HepG2 (cell line): ENCODE measurements around the gene NEGR1.

Experiments used
- MAFF ChIP-seq: IDR thresholded peaks from 2 replicates; pipeline ENCODE4 v1.6.1; 2011; ENCODE audit warnings: low read depth, low read length, improper control_type of control experiment
- POLR2A ChIP-seq, 2 experiments: IDR thresholded peaks; 2 replicates each; pipeline ENCODE4 v1.6.1; 2011; ENCODE audit warnings: low read depth in 2 of 2, low read length in 2 of 2, mild to moderate bottlenecking in 1 of 2, moderate library complexity in 1 of 2; ENCODE audit not compliant: insufficient read depth in 1 of 2
- ZNF775 ChIP-seq: sonication (generic); formaldehyde crosslinking; IDR thresholded peaks from 2 replicates; pipeline ENCODE4 v1.4.0; 2020; ENCODE audit warnings: missing genetic modification reagents, mild to moderate bottlenecking, moderate library complexity, borderline replicate concordance
- TF ChIP-seq, protein P1 (sequence below): sonication (generic); formaldehyde crosslinking; IDR thresholded peaks from 2 replicates; pipeline ENCODE4 v1.8.0; 2022; ENCODE audit warnings: missing genetic modification reagents, low read depth, mild to moderate bottlenecking, borderline replicate concordance
- TF ChIP-seq, protein P2 (sequence below), 2 experiments: IDR thresholded peaks; 2 replicates each; pipeline ENCODE4 v1.6.1; 2011 to 2012; ENCODE audit warnings: low read length in 2 of 2, borderline replicate concordance in 1 of 2, low read depth in 1 of 2, mild to moderate bottlenecking in 1 of 2, moderate library complexity in 1 of 2
- TF ChIP-seq, protein P3 (sequence below): IDR thresholded peaks from 2 replicates; pipeline ENCODE4 v1.6.1; 2016; ENCODE audit warnings: missing genetic modification reagents, missing compliant biosample characterization

DNA sequence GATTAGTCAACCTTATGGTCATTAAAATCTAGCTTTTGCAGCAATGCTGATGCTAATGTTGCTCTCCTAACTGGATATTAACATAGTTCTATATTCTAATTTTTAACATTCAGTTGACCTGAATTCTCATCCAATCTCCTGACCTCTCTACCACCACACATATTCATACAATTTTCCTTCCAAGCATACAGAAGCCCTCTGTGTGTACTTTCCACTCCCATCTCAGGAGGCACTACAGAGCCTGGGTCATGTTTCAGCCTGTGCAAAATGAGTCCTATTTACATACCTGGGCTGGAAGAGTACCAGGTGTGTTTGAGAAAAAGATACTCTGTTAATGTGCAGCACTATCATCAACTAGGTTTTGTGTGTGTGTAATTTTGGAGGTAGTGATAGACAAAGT lies 486.3 kb downstream of the NEGR1 start:
- TF ChIP-seq POLR2A (IDR thresholded peaks at IDR 0.05; ENCODE audit: insufficient read depth in 1 of 2, low read depth in 2 of 2, low read length in 2 of 2) (no peak), MAFF (no peak), ZNF775 (CRISPR knock-in tag) (no peak)
- TF ChIP-seq, protein P1, sequence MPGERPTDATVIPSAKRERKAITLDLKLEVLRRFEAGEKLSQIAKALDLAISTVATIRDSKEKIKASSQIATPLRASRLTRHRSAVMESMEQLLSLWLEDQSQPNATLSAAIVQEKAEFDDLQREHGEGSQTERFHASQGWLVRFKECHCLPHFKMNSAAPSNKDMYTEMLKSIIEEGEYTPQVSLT (CRISPR knock-in tag): no peak
- TF ChIP-seq, protein P2, sequence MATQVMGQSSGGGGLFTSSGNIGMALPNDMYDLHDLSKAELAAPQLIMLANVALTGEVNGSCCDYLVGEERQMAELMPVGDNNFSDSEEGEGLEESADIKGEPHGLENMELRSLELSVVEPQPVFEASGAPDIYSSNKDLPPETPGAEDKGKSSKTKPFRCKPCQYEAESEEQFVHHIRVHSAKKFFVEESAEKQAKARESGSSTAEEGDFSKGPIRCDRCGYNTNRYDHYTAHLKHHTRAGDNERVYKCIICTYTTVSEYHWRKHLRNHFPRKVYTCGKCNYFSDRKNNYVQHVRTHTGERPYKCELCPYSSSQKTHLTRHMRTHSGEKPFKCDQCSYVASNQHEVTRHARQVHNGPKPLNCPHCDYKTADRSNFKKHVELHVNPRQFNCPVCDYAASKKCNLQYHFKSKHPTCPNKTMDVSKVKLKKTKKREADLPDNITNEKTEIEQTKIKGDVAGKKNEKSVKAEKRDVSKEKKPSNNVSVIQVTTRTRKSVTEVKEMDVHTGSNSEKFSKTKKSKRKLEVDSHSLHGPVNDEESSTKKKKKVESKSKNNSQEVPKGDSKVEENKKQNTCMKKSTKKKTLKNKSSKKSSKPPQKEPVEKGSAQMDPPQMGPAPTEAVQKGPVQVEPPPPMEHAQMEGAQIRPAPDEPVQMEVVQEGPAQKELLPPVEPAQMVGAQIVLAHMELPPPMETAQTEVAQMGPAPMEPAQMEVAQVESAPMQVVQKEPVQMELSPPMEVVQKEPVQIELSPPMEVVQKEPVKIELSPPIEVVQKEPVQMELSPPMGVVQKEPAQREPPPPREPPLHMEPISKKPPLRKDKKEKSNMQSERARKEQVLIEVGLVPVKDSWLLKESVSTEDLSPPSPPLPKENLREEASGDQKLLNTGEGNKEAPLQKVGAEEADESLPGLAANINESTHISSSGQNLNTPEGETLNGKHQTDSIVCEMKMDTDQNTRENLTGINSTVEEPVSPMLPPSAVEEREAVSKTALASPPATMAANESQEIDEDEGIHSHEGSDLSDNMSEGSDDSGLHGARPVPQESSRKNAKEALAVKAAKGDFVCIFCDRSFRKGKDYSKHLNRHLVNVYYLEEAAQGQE (IDR thresholded peaks at IDR 0.05; ENCODE audit: borderline replicate concordance in 1 of 2, low read depth in 1 of 2, low read length in 2 of 2): no peak
- TF ChIP-seq, protein P3, sequence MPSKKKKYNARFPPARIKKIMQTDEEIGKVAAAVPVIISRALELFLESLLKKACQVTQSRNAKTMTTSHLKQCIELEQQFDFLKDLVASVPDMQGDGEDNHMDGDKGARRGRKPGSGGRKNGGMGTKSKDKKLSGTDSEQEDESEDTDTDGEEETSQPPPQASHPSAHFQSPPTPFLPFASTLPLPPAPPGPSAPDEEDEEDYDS: no peak
